Thymus (tissue), 14 donors: ENCODE data around the gene TNRC6A. TPM values are rescaled to one million over a fixed set of nuclear protein-coding genes. Genes with fewer than 3 reads are reported as not detected.

Experiments
- DNase-seq, 9 donors: peaks; one replicate each; pipeline ENCODE4 v3.0.0-alpha.2; 2013; ENCODE audit warnings: low spot score in 9 of 9, low read depth in 6 of 9, missing footprints in 1 of 9
- H3K27ac ChIP-seq, 2 donors: one replicate each; pipeline ENCODE4 v1.5.1; 2013; ENCODE audit warnings: control low read depth in 1 of 2, low read depth in 1 of 2, low read length in 1 of 2, mild to moderate bottlenecking in 1 of 2, moderate library complexity in 1 of 2
- H3K27me3 ChIP-seq, 2 donors: one replicate each; pipeline ENCODE4 v1.5.1; 2013; ENCODE audit warnings: low read length in 1 of 2; ENCODE audit not compliant: control insufficient read depth in 2 of 2, insufficient read depth in 1 of 2
- H3K36me3 ChIP-seq, 2 donors: one replicate each; pipeline ENCODE4 v1.5.1; 2013; ENCODE audit warnings: low read length in 1 of 2, mild to moderate bottlenecking in 1 of 2, moderate library complexity in 1 of 2; ENCODE audit not compliant: control insufficient read depth in 2 of 2, insufficient read depth in 2 of 2
- H3K4me1 ChIP-seq, 2 donors: one replicate each; pipeline ENCODE4 v1.5.1; 2013; ENCODE audit warnings: low read length in 2 of 2; ENCODE audit not compliant: control insufficient read depth in 2 of 2, insufficient read depth in 2 of 2
- H3K4me3 ChIP-seq, 2 donors: one replicate each; pipeline ENCODE4 v1.5.1; 2013; ENCODE audit warnings: low read length in 2 of 2, control low read depth in 1 of 2, mild to moderate bottlenecking in 1 of 2
- H3K9me3 ChIP-seq, 2 donors: one replicate each; pipeline ENCODE4 v1.5.1; 2013; ENCODE audit warnings: low read length in 1 of 2, mild to moderate bottlenecking in 1 of 2; ENCODE audit not compliant: control insufficient read depth in 2 of 2, insufficient read depth in 1 of 2
- WGBS: extraction: QIAGEN DNeasy Blood & Tissue Kit; methylation state at CpG from one replicate; pipeline ENCODE4 v1.1.7; 2013; 5-methylcytosine and 5-hydroxymethylcytosine counted together
- long read RNA-seq, 10 donors: transcript quantifications; one replicate each; lab custom pipeline, GENCODE V29; 2026
- polyA plus RNA-seq: library from polyadenylated mRNA; stranded (reverse); fragments of 200-250 nt; gene quantifications from one replicate; pipeline ENCODE4 v1.2.3, GENCODE V29; 2013
- total RNA-seq: library from RNA; stranded (reverse); fragments of 120-200 nt; gene quantifications from one replicate; pipeline ENCODE4 v1.2.4, GENCODE V29; 2013
- donor health status: healthy.

The TNRC6A gene
- total RNA-seq = 15.4 TPM
- polyA plus RNA-seq = 16.3 TPM
- long read RNA-seq, donor 1 = 0 reads
- long read RNA-seq, donor 2 = 0 reads
- long read RNA-seq, donor 3, partial matches to known transcripts = 18 of 21 reads
- long read RNA-seq, donor 3, other reads (novel, unspliced or antisense) = 0 of 21 reads
- long read RNA-seq, donor 4, partial matches to known transcripts = 0 of 1 reads
- long read RNA-seq, donor 4, other reads (novel, unspliced or antisense) = 0 of 1 reads
- long read RNA-seq, donor 5, partial matches to known transcripts = 0 of 1 reads
- long read RNA-seq, donor 5, other reads (novel, unspliced or antisense) = 0 of 1 reads
- long read RNA-seq, donor 6, partial matches to known transcripts = 0 of 2 reads
- long read RNA-seq, donor 6, other reads (novel, unspliced or antisense) = 0 of 2 reads
- long read RNA-seq, donor 7 = 0 reads
- long read RNA-seq, donor 8, partial matches to known transcripts = 0 of 2 reads
- long read RNA-seq, donor 8, other reads (novel, unspliced or antisense) = 0 of 2 reads
- long read RNA-seq, donor 9 = 0 reads
- long read RNA-seq, donor 10, partial matches to known transcripts = 11 of 11 reads
- long read RNA-seq, donor 10, other reads (novel, unspliced or antisense) = 0 of 11 reads

- WGBS = under 1% methylated on average over 78 of the region's 78 CpGs
- Histone ChIP-seq H3K9me3 (no peaks in the 10 kb centered on the region), H3K36me3 (peaks cover 9 to 11% of the 10 kb centered on the region in 2 donors), H3K4me1 (peaks cover 4 to 9% of the 10 kb centered on the region in 2 donors), H3K4me3 (peak within 1 kb of the TSS; percentile 82 to 92), H3K27ac (peak within 1 kb of the TSS; percentile 92 to 96), H3K27me3 (no peaks in the 10 kb centered on the region)
- DNase-seq = peak in 7 of 9 donors; percentile 33 to 80 (median 58)
Measured at GRCh38 chr16:24729243-24729950, at the start of gene TNRC6A. Gene TNRC6A (plus strand): TSS chr16:24729651. CDS start chr16:24729842, 191 bp downstream.

- WGBS = 77% methylated on average over 6 of the region's 6 CpGs
- H3K27me3 ChIP-seq = no peaks in the 10 kb centered on the region
- DNase-seq = no peak
- no peaks in the 10 kb centered on the region for H3K36me3 ChIP-seq
- no peak overlapping the region for H3K27ac ChIP-seq
- H3K4me3 ChIP-seq = no peak overlapping the region
- no peaks in the 10 kb centered on the region for H3K4me1 ChIP-seq
- H3K9me3 ChIP-seq = no peaks in the 10 kb centered on the region
Measured at GRCh38 chr16:24681793-24682192, 47.7 kb upstream of the TNRC6A start.

GRCh38 chr16:24683250-24683649, 46.2 kb upstream of the TNRC6A start:
- H3K27ac ChIP-seq = no peak overlapping the region
- WGBS = 89% methylated on average over 4 of the region's 4 CpGs
- DNase-seq = no peak
- H3K27me3 ChIP-seq = no peaks in the 10 kb centered on the region
- no peak overlapping the region for H3K4me3 ChIP-seq
- no peaks in the 10 kb centered on the region for H3K36me3 ChIP-seq
- H3K9me3 ChIP-seq = no peaks in the 10 kb centered on the region
- no peaks in the 10 kb centered on the region for H3K4me1 ChIP-seq

GRCh38 chr16:24683847-24684493, 45.5 kb upstream of the TNRC6A start:
- no peak for DNase-seq
- H3K36me3 ChIP-seq = no peaks in the 10 kb centered on the region
- H3K9me3 ChIP-seq = no peaks in the 10 kb centered on the region
- H3K4me3 ChIP-seq = no peak overlapping the region
- WGBS = 86% methylated on average over 5 of the region's 5 CpGs
- no peak overlapping the region for H3K27ac ChIP-seq
- H3K27me3 ChIP-seq = no peaks in the 10 kb centered on the region
- no peaks in the 10 kb centered on the region for H3K4me1 ChIP-seq

GRCh38 chr16:24685539-24686432, 43.7 kb upstream of the TNRC6A start:
- Histone ChIP-seq H3K27ac (no peak overlapping the region), H3K9me3 (no peaks in the 10 kb centered on the region), H3K27me3 (no peaks in the 10 kb centered on the region), H3K4me3 (no peak overlapping the region), H3K4me1 (no peaks in the 10 kb centered on the region), H3K36me3 (no peaks in the 10 kb centered on the region)
- peak in 4 of 9 donors; percentile 7 to 19 (median 14) for DNase-seq
- WGBS = 41% methylated on average over 15 of the region's 15 CpGs

GRCh38 chr16:24686678-24687077, 42.8 kb upstream of the TNRC6A start:
- no peak for DNase-seq
- Histone ChIP-seq H3K4me1 (no peaks in the 10 kb centered on the region), H3K36me3 (no peaks in the 10 kb centered on the region), H3K9me3 (no peaks in the 10 kb centered on the region), H3K4me3 (no peak overlapping the region), H3K27ac (no peak overlapping the region), H3K27me3 (no peaks in the 10 kb centered on the region)
- WGBS = 84% methylated on average over 9 of the region's 9 CpGs

- Histone ChIP-seq H3K4me1 (no peaks in the 10 kb centered on the region), H3K27me3 (no peaks in the 10 kb centered on the region), H3K4me3 (no peak overlapping the region), H3K9me3 (no peaks in the 10 kb centered on the region), H3K36me3 (no peaks in the 10 kb centered on the region), H3K27ac (no peak overlapping the region)
- WGBS = 87% methylated on average over 2 of the region's 2 CpGs
- DNase-seq = no peak
Measured at GRCh38 chr16:24688359-24688758, 41.1 kb upstream of the TNRC6A start.

- Histone ChIP-seq H3K27me3 (no peaks in the 10 kb centered on the region), H3K36me3 (no peaks in the 10 kb centered on the region), H3K27ac (no peak overlapping the region), H3K4me1 (no peaks in the 10 kb centered on the region), H3K4me3 (no peak overlapping the region), H3K9me3 (no peaks in the 10 kb centered on the region)
- DNase-seq = no peak
- WGBS = 70% methylated on average over 7 of the region's 7 CpGs
Measured at GRCh38 chr16:24689128-24689527, 40.3 kb upstream of the TNRC6A start.
